LNCaP clone FGC (cell line): ENCODE data around the gene ARID1A.
A peak's percentile ranks its signal among the peaks of the same experiment; 100 is the strongest.
"Not testable (repeated sequence)": the region's sequence is repeated elsewhere in the genome, so short reads cannot be mapped to it uniquely, and the experiment has no call there.

Source experiments
- DNase-seq: peaks from one replicate; pipeline ENCODE4 v3.0.0-alpha.2; 2011; ENCODE audit warnings: low read depth
- H3K4me3 ChIP-seq: 2 replicates; pipeline ENCODE4 v1.5.1; 2011; ENCODE audit warnings: mild to moderate bottlenecking, low read depth, low read length, control low read depth
- CTCF ChIP-seq: IDR thresholded peaks from 2 replicates; pipeline ENCODE4 v1.5.1; 2012; ENCODE audit warnings: mild to moderate bottlenecking; ENCODE audit not compliant: control insufficient read depth, insufficient read depth; ENCODE audit errors: extremely low read depth

The ARID1A gene

GRCh38 chr1:26791626-26792025 lies 95.8 kb downstream of the ARID1A start:
- no peak overlapping the region for H3K4me3 ChIP-seq
- no peak for TF ChIP-seq CTCF
- DNase-seq = no peak

GRCh38 chr1:26792924-26793323 lies 97.1 kb downstream of the ARID1A start:
- no peak overlapping the region for H3K4me3 ChIP-seq
- TF ChIP-seq CTCF = no peak
- no peak for DNase-seq

- no peak for TF ChIP-seq CTCF
- no peak for DNase-seq
Observed at GRCh38 chr1:26794391-26794790, 98.6 kb downstream of the ARID1A start.

GRCh38 chr1:26797627-26798026 lies 101.8 kb downstream of the ARID1A start:
- no peak for DNase-seq
- H3K4me3 ChIP-seq = no peak overlapping the region
- TF ChIP-seq CTCF = no peak

More at GRCh38 chr1:26794391-26794790, 98.6 kb downstream of the ARID1A start:
- no peak overlapping the region for H3K4me3 ChIP-seq

- TF ChIP-seq CTCF = no peak
- peak; percentile 100 for DNase-seq
- peak overlapping the region; percentile 38 for H3K4me3 ChIP-seq
Observed at GRCh38 chr1:26799479-26800142, 103.8 kb downstream of the ARID1A start.

- not testable (repeated sequence) for DNase-seq, H3K4me3 ChIP-seq
Observed at GRCh38 chr1:26803932-26804331, 108.1 kb downstream of the ARID1A start.

- not testable (repeated sequence) for DNase-seq, H3K4me3 ChIP-seq
- peak; percentile 78 for TF ChIP-seq CTCF
Observed at GRCh38 chr1:26810105-26810504, 114.3 kb downstream of the ARID1A start.
